GM12874 (cell line): ENCODE measurements around the gene TEX44.
A peak's percentile ranks its signal among the peaks of the same experiment; 100 is the strongest.

Experiments
- TF ChIP-seq, protein P1 (sequence below): IDR thresholded peaks from 2 replicates; pipeline ENCODE4 v1.5.1; 2011; ENCODE audit warnings: low read depth, mild to moderate bottlenecking, control low read depth, low read length, moderate library complexity; ENCODE audit not compliant: insufficient read depth

Gene TEX44

DNA sequence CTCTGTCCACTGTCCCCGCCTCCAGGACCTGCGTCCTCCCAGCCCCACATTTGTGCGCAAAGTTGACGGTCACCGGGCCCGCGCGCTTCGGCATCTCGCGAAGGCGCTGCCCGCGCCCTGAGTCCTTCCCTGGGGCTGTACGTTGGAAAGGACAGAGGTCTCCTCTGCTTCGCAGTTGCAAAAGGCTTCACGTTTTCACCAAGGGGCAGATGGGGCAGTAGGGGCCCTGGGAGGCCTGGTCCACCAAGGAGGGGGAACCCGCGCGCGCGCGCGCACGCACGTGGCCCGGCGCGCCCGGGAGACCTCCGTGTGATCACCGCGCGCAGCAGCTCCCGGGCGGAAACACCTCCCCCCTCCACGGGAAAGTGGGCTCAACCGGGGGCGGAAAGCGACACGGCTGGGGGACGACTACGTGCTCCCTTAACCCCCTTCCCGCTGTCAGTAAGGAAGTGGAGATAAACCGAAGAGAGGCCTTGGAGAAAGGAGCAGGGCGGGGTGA lies 21.9 kb downstream of the TEX44 start:
- TF ChIP-seq, protein P1, sequence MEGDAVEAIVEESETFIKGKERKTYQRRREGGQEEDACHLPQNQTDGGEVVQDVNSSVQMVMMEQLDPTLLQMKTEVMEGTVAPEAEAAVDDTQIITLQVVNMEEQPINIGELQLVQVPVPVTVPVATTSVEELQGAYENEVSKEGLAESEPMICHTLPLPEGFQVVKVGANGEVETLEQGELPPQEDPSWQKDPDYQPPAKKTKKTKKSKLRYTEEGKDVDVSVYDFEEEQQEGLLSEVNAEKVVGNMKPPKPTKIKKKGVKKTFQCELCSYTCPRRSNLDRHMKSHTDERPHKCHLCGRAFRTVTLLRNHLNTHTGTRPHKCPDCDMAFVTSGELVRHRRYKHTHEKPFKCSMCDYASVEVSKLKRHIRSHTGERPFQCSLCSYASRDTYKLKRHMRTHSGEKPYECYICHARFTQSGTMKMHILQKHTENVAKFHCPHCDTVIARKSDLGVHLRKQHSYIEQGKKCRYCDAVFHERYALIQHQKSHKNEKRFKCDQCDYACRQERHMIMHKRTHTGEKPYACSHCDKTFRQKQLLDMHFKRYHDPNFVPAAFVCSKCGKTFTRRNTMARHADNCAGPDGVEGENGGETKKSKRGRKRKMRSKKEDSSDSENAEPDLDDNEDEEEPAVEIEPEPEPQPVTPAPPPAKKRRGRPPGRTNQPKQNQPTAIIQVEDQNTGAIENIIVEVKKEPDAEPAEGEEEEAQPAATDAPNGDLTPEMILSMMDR = no peak

DNA sequence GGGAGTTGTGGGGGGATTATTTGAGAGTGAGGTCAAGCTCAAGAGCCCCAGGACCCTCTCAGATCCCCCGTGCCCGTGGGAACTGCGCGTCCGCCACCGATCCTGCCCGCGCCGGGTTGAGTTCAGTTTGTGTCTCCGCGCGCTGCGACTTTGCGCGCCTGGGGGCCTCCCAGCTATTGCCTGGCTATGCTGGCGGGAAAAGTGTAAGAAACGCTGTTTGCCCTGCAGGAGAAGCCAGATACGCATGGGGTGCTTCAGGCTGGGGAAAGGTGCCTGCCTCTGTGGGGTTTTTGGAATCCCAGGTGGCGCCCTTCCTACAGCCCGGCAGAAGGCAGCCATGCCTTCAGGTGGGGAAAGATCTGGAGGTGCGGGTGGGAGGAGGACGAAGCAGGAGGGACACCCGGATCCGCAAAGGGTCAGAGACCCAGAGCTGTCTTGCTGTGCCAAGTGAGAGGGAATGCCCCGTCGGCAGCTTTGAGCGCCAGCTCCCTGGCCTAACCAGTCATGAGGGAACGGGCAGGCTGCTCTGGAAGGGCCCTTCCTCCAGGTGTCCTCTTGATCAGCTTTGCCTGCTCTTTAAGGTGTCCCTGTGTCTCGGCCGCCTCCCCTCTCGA lies 22.5 kb downstream of the TEX44 start:
- TF ChIP-seq, protein P1 = 0 out of 2 replicates have a peak, but pooled peaks have one; percentile 17

DNA sequence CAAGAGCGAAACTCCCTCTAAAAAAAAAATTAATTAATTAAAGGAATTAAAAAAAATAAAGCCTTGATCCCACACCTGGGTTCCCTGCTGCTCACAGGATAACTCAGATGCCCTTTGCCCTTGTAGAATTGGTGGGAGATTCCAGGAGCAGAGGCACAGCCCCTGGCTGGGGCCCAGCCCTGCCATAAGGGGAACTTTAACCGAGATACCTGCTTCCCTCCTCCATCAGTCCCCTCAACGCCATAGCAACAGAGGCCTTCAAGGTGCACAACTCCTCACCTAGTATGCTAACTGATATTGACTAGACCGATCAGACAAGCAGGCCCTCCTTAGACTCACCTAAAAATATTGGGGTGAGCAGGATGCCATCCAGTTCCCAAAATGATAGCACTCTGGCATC lies 23.6 kb downstream of the TEX44 start:
- TF ChIP-seq, protein P1 = no peak

DNA sequence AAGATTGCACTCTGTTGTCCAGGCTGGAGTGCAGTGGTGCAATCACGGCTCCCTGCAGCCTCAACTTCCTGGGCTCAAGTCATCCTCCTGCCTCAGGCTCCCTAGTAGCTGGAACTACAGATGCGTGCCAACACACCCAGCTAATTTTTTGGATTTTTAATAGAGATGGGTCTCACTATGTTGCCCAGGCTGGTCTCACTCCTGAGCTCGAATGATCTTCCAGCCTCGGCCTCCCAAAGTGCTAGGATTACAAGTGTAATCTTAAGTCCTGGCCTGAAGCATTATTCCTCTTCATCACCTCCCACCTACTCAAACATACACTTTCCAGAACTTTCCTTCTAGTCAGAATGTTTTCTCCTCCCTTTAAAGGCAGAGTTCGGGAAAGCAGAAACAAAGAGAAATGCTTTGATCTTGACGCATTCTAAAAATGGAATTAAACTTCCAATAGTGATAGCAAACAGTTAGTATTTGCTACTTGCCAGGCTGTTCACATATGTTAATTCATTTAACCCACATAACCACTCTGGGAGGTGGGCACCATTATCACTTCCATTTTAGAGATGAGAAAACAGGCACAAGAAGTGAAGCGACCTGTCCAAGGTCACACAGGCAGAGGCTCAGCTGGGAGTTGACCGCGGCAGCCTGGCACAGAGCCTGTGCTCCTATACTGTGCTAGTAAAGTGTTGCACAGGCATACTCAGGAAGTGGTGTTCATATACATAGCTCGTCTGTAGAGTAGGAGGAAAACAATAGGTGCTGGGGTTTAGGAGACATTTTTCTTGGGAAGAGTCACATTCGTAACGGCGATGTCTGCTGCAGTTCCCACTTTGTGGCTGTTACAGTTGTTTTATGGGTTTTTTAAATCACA lies 24.6 kb downstream of the TEX44 start:
- TF ChIP-seq, protein P1 = no peak

DNA sequence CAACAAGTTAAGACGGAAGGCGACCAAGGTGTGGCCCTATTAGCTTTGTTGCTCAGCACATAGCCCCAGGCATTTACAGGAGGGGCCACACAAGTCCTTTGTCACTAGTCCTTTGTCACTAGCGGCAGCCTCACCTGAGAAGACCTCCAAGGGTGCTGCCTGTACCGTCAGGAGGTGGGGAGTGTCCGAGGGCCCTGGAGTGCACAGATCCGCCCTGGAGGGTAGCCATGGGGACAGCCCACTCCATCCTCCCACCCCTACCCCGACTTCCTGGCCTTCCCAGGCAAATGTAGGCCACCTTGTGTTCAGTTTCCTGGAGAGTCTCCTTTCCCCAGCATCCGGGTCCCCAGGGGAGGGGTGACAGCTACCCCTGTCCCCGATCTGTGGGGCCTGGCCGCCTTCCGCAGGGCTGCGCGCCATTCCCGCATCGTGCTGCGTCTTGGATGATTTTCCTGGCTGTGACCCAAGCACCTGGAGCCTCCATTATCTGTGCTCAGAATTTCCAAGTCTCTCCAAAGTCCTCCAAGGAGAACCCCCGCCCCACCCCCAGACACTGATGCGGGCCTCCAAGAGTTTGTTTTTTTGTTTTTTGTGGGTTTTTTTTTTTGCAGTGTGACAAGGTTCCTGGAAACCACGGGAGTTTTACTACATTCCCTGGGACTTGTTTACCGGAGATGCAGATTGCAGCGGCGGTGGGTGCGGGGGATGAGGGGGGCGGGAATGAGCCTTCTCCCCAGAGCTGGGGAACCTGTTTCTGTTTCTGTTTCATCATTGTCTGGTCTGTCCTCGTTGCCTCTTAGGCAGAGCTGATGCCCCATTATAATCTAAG lies 28.6 kb downstream of the TEX44 start:
- TF ChIP-seq, protein P1 = no peak

DNA sequence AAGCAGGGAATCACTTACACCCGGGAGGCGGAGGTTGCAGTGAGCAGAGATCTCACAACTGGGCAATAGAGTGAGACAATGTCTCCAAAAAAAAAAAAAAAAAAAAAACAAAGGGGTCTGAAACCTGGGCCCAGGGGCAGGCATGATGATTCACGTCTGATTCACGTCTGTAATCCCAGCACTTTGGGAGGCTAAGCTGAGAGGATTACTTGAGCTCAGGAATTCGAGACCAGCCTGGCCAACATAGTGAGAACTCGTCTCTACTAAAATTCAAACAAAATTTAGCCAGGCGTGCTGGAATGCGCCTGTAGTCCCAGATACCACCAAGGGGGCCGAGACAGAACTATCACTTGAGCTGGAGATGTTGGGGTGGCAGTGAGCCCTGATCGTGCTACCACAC lies 30.3 kb downstream of the TEX44 start:
- TF ChIP-seq, protein P1 = no peak

DNA sequence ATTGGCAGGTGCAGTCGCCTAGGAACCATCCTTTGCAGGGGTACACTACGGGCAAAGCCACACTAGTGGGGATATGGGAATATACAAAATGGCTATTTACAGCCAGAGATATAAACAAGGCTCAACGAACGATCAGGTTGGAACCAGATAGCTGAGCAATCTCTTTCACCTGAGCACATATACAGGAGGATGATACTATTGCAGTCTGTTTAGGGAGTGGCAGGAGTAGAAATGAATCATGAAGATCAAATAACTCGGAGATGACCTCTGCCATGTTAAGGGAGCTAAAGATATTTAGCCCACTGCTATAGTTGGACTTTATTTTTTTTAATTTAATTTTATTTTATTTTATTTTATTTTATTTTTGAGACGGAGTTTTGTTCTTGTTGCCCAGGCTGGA lies 33.8 kb downstream of the TEX44 start:
- TF ChIP-seq, protein P1 = no peak
